K562 (cell line): ENCODE results near the gene SNAPC2. TPM values are rescaled to one million over a fixed set of nuclear protein-coding genes. Genes with fewer than 3 reads are reported as not detected.

Experiments
- CBX8 ChIP-seq: fragments of 200-600 bp; sonication (generic); IDR thresholded peaks from 2 replicates; pipeline ENCODE4 v1.6.1; 2012; ENCODE audit warnings: borderline replicate concordance, mixed run types, low read depth, mild to moderate bottlenecking, moderate library complexity, mixed read lengths, low read length, control low read depth, inconsistent platforms; ENCODE audit not compliant: poor library complexity, severe bottlenecking; ENCODE audit errors: extremely low read depth
- FOXA1 ChIP-seq: fragments of 450-650 bp; IDR thresholded peaks from 2 replicates; pipeline ENCODE4 v1.6.1; 2016; ENCODE audit warnings: mild to moderate bottlenecking, borderline replicate concordance
- GABPA ChIP-seq: fragments of 200-800 bp; sonication (Bioruptor generic); conservative IDR thresholded peaks from 2 replicates; pipeline ENCODE4 v1.6.1; 2016; ENCODE audit warnings: low read depth, missing genetic modification characterization, missing compliant biosample characterization
- HIVEP1 ChIP-seq: fragments of 250-450 bp; sonication (Bioruptor Pico); IDR thresholded peaks from 2 replicates; pipeline ENCODE4 v1.4.0; 2020; ENCODE audit warnings: mild to moderate bottlenecking
- MXI1 ChIP-seq: IDR thresholded peaks from 2 replicates; pipeline ENCODE4 v1.6.1; 2011; ENCODE audit warnings: low read depth, mild to moderate bottlenecking, improper control_type of control experiment, low read length
- NFYB ChIP-seq: IDR thresholded peaks from 2 replicates; pipeline ENCODE4 v1.6.1; 2011; ENCODE audit warnings: mild to moderate bottlenecking, moderate library complexity; ENCODE audit not compliant: insufficient read length; ENCODE audit errors: extremely low read depth
- NR3C1 ChIP-seq: sonication (generic); formaldehyde crosslinking; IDR thresholded peaks from 2 replicates; pipeline ENCODE4 v1.8.1; 2022; ENCODE audit warnings: missing genetic modification reagents
- NUFIP1 ChIP-seq: fragments of 450-650 bp; IDR thresholded peaks from 2 replicates; pipeline ENCODE4 v1.6.1; 2018; ENCODE audit not compliant: partially characterized antibody
- PRMT5 ChIP-seq: sonication (generic); formaldehyde crosslinking; IDR thresholded peaks from 2 replicates; pipeline ENCODE4 v1.5.0; 2020; ENCODE audit warnings: missing genetic modification reagents
- PTBP1 ChIP-seq: fragments of 200-400 bp; formaldehyde crosslinking; IDR thresholded peaks from 2 replicates; pipeline ENCODE4 v1.6.1; 2017; ENCODE audit warnings: low read depth, low read length
- RAD21 ChIP-seq, 2 experiments: fragments of 250-450 bp in 1 of 2; fragments of 450-650 bp in 1 of 2; sonication (Bioruptor Pico) in 1 of 2; formaldehyde crosslinking in 1 of 2; IDR thresholded peaks in 1 of 2; conservative IDR thresholded peaks in 1 of 2; 2 replicates each; pipeline versions ENCODE4 v1.4.0 to v1.8.0; 2020 to 2022; ENCODE audit warnings: mild to moderate bottlenecking in 2 of 2, moderate library complexity in 1 of 2
- RBM15 ChIP-seq: fragments of 200-400 bp; formaldehyde crosslinking; IDR thresholded peaks from 2 replicates; pipeline ENCODE4 v1.6.1; 2018; ENCODE audit warnings: mild to moderate bottlenecking, low read length, moderate library complexity; ENCODE audit not compliant: insufficient read depth
- SIRT6 ChIP-seq: IDR thresholded peaks from one replicate; pipeline ENCODE4 v1.6.1; 2012; ENCODE audit warnings: low read depth, mild to moderate bottlenecking, control low read depth, inconsistent platforms, low read length, moderate library complexity
- SMAD2 ChIP-seq: fragments of 150-350 bp; IDR thresholded peaks from 2 replicates; pipeline ENCODE4 v1.6.1; 2014; ENCODE audit warnings: low read depth, mild to moderate bottlenecking, low read length
- SMARCC2 ChIP-seq: fragments of 450-650 bp; IDR thresholded peaks from 2 replicates; pipeline ENCODE4 v1.6.1; 2017; ENCODE audit warnings: antibody characterized with exemption, moderate library complexity, mild to moderate bottlenecking, low read depth
- U2AF1 ChIP-seq: fragments of 200-400 bp; formaldehyde crosslinking; optimal IDR thresholded peaks from 2 replicates; pipeline ENCODE3; 2017; ENCODE audit warnings: mild to moderate bottlenecking, low read depth, low read length, moderate library complexity
- YY1 ChIP-seq, 3 experiments: IDR thresholded peaks; 2 replicates each; pipeline ENCODE4 v1.6.1; 2011; ENCODE audit warnings: low read length in 2 of 3, mild to moderate bottlenecking in 2 of 3, moderate library complexity in 2 of 3, borderline replicate concordance in 1 of 3, control low read depth in 1 of 3, low read depth in 1 of 3; ENCODE audit not compliant: insufficient read depth in 3 of 3, insufficient replicate concordance in 2 of 3, control insufficient read depth in 1 of 3, insufficient read length in 1 of 3; ENCODE audit errors: extremely low read depth in 1 of 3
- ZBTB7A ChIP-seq: IDR thresholded peaks from 2 replicates; pipeline ENCODE4 v1.6.1; 2011; ENCODE audit warnings: low read depth, mild to moderate bottlenecking, low read length, moderate library complexity, borderline replicate concordance; ENCODE audit not compliant: control insufficient read depth
- ZC3H4 ChIP-seq: sonication (generic); formaldehyde crosslinking; IDR thresholded peaks from 2 replicates; pipeline ENCODE4 v1.9.0; 2021; ENCODE audit warnings: missing genetic modification reagents, borderline replicate concordance
- ZNF551 ChIP-seq: fragments of 250-450 bp; sonication (Bioruptor Pico); IDR thresholded peaks from 2 replicates; pipeline ENCODE4 v1.5.0; 2021; ENCODE audit warnings: mild to moderate bottlenecking, moderate library complexity
- ZNF695 ChIP-seq: fragments of 450-650 bp; formaldehyde crosslinking; IDR thresholded peaks from 2 replicates; pipeline ENCODE4 v1.4.0; 2020; ENCODE audit warnings: mild to moderate bottlenecking, moderate library complexity
- polyA plus RNA-seq, 8 experiments: library from polyadenylated mRNA; depleted of rRNA in 4 of 8; stranded (reverse) in 5 of 8; unstranded in 3 of 8; fragments of >200 nt; fragmentation: Nextera tagmentation in 2 of 8; fragmentation: Illumina TruSeq in 1 of 8; extraction: Ambion mirVana in 2 of 8; extraction: Trizol in 1 of 8; gene quantifications; 2 replicates each; pipeline versions ENCODE4 v1.2.1 to v1.2.3, GENCODE V29; 2011 to 2014; ENCODE audit warnings: inconsistent platforms in 1 of 8, missing spikeins in 1 of 8
- total RNA-seq, 7 experiments: library from RNA; depleted of rRNA in 6 of 7; stranded (reverse); fragments of >200 nt in 6 of 7; fragmentation: Illumina TruSeq in 2 of 7; extraction: Trizol in 2 of 7; gene quantifications; 2 replicates each; pipeline versions ENCODE4 v1.2.1 to v1.2.3, GENCODE V29; 2011 to 2021; ENCODE audit warnings: low replicate concordance in 1 of 7
- TF ChIP-seq, protein P1 (sequence below): sonication (generic); formaldehyde crosslinking; IDR thresholded peaks from 2 replicates; pipeline ENCODE4 v1.8.0; 2023; ENCODE audit warnings: mild to moderate bottlenecking, missing genetic modification reagents
- TF ChIP-seq, protein P2 (sequence below): fragments of 450-650 bp; formaldehyde crosslinking; IDR thresholded peaks from 2 replicates; pipeline ENCODE4 v1.4.0; 2022; ENCODE audit warnings: missing genetic modification characterization
- TF ChIP-seq, protein P3 (sequence below): sonication (generic); formaldehyde crosslinking; IDR thresholded peaks from 2 replicates; pipeline ENCODE4 v1.8.0; 2022; ENCODE audit warnings: missing genetic modification reagents, mild to moderate bottlenecking, borderline replicate concordance

Gene SNAPC2
- total and polyA plus RNA-seq, 9 of the 15 experiments (the other 6 are each of a cell fraction or from before 2014, with no cell fraction given), result 0.59 to 45.1 (median 15.3) TPM

DNA sequence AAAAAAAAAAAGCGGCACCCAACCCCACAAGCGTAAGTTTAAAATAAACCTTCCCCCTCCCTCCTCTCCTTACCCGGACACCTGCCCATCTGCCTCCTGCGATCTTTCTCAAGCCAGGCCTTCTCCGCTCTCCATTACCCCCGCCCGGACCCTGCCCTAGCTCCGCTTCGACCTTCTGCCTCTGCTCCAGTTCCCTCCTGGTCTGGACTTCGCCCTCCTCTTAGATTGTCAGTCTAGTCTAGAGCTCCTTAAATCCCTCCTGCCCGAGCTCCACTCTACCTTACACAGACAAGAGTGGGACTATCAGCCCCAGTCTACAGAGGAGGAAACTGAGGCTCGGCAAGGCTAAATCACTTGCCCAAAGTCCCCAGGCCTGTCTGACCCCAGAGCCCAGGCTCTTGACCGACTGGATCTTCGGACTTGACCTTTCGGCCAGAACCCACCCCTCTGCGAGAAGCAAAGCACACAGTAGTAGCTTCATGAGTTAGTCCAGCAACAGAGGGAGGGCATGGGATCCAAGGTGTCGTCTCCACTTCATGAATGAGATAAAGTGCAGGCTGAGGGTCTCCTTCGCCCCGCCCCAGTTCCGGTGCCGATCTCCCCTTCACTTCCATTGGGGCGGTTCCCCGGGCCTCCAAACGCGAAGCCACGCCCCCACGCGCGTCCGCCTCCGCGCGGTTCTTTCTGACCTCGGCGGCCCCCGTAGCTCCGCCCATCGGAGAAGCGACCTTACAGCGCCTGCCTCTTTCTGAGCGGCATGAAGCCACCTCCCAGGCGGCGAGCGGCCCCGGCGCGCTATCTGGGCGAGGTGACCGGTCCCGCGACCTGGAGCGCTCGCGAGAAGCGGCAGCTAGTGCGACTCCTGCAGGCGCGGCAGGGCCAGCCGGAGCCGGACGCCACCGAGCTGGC is at the start of gene SNAPC2 (continued):
- TF ChIP-seq, protein P1, sequence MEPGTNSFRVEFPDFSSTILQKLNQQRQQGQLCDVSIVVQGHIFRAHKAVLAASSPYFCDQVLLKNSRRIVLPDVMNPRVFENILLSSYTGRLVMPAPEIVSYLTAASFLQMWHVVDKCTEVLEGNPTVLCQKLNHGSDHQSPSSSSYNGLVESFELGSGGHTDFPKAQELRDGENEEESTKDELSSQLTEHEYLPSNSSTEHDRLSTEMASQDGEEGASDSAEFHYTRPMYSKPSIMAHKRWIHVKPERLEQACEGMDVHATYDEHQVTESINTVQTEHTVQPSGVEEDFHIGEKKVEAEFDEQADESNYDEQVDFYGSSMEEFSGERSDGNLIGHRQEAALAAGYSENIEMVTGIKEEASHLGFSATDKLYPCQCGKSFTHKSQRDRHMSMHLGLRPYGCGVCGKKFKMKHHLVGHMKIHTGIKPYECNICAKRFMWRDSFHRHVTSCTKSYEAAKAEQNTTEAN, result no peak
- no peak for TF ChIP-seq CBX8
- TF ChIP-seq SMARCC2, result no peak
- no peak for TF ChIP-seq FOXA1
- no peak for TF ChIP-seq SIRT6
- TF ChIP-seq ZBTB7A, result peak; percentile 90
- TF ChIP-seq ZNF551 (CRISPR knock-in tag), result no peak
- TF ChIP-seq SMAD2, result no peak
- peak; percentile 57; the same call in 1 of the 2 replicates for TF ChIP-seq GABPA (tag)
- TF ChIP-seq U2AF1, result no peak
- no peak for TF ChIP-seq NFYB
- TF ChIP-seq PTBP1, result no peak
- TF ChIP-seq NR3C1, result no peak
- TF ChIP-seq ZNF695 (CRISPR knock-in tag), result 0 out of 2 replicates have a peak, but pooled peaks have one; percentile 21
- no peak for TF ChIP-seq PRMT5 (CRISPR knock-in tag)
- TF ChIP-seq, protein P2, sequence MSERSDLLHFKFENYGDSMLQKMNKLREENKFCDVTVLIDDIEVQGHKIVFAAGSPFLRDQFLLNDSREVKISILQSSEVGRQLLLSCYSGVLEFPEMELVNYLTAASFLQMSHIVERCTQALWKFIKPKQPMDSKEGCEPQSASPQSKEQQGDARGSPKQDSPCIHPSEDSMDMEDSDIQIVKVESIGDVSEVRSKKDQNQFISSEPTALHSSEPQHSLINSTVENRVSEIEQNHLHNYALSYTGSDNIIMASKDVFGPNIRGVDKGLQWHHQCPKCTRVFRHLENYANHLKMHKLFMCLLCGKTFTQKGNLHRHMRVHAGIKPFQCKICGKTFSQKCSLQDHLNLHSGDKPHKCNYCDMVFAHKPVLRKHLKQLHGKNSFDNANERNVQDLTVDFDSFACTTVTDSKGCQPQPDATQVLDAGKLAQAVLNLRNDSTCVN (CRISPR knock-in tag), result no peak
- TF ChIP-seq, protein P3, sequence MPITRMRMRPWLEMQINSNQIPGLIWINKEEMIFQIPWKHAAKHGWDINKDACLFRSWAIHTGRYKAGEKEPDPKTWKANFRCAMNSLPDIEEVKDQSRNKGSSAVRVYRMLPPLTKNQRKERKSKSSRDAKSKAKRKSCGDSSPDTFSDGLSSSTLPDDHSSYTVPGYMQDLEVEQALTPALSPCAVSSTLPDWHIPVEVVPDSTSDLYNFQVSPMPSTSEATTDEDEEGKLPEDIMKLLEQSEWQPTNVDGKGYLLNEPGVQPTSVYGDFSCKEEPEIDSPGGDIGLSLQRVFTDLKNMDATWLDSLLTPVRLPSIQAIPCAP (CRISPR knock-in tag), result no peak
- TF ChIP-seq RAD21 (CRISPR knock-in tag; conservative IDR thresholded peaks at IDR 0.05 in 1 of 2, IDR thresholded peaks at IDR 0.05 in 1 of 2), result no peak
- no peak for TF ChIP-seq NUFIP1
- TF ChIP-seq HIVEP1 (CRISPR knock-in tag), result no peak
- no peak for TF ChIP-seq RBM15
- peak in 2 of 3 experiments; percentile 38 to 53 for TF ChIP-seq YY1 (IDR thresholded peaks at IDR 0.05; ENCODE audit: borderline replicate concordance in 1 of 3, control insufficient read depth in 1 of 3, extremely low read depth in 1 of 3, insufficient read depth in 3 of 3, insufficient read length in 1 of 3, insufficient replicate concordance in 2 of 3, low read depth in 1 of 3, low read length in 2 of 3)
- TF ChIP-seq MXI1, result no peak
- no peak for TF ChIP-seq ZC3H4 (CRISPR knock-in tag)
